ENCODE measurements around the gene NEU1.
A peak's percentile ranks its signal among the peaks of the same experiment; 100 is the strongest.
"Not testable (repeated sequence)": the region's sequence is repeated elsewhere in the genome, so short reads cannot be mapped to it uniquely, and the experiment has no call there.

The NEU1 gene

DNA sequence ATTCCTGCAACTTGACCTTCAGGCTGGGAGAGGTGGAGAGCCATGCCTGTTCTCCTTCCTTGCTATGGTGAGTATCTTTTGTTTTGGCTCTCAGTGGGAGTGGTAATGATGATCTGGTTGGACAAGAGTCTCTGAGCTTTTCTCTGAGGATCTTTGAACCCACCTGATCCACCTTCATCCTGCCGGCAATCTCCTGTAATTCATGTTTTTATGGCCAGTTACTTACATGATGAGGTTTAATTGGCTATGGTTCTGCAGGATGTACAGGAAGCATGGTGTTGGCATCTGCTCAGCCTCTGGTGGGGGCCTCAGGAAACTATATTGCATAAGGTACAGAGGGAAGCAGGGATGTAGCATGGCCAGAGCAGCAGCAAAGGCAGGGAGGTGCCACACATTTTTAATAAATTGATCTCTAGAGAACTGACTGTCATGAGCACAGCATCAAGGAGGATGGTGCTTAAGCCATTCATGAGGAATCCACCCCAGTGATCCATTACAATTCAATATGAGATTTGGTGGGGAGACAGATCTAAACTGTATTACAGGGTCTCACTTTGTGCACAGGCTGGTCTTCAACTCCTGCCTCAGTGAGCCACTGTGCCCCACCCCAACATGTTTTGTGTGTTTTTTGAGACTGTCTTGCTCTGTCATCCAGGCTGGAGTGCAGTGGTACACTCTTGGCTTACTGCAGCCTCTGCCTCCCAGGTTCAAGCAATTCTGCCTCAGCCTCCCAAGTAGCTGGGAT is 25.1 kb downstream of the NEU1 start:
- DNase-seq: no peak

DNA sequence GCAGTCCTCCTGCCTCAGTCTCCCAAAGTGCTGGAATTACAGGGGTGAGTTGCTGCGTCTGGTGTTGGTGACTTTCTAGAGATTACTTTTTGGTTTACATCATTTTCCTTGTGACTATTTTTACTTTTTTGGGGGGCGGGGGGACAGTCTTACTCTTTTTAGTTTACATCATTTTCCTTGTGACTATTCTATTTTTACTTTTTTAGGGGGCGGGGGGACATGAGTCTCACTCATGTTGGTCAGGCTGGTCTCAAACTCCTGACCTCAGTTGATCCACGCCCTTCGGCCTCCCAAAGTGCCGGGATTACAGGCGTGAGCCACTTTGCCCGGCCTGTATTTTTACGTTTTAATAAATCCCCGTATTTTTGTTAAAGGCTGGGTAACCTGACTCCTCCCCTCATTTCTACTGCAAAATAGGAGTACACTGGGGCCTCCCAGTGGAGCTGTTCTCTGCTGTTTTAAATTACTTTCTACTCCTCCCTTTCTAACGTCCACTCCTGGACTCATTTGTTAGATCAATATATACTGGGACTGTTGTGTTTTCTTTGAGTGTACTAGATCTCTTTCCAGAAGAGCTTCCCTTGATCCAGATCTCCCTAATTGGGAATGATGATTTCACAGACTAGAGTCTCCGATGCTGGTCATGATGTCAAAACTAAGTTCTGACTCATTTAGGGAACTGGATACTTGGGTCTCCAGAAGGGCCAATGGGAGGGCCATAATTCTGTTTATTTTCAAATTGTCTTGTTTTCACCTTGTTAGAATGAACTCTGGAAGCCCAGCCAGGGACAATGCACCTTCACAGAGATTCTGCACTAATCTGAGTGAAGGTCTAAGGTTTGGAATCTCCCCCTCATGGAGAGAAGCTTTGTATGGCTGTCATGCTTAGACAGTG is 25.9 kb downstream of the NEU1 start:
- no peak for DNase-seq

DNA sequence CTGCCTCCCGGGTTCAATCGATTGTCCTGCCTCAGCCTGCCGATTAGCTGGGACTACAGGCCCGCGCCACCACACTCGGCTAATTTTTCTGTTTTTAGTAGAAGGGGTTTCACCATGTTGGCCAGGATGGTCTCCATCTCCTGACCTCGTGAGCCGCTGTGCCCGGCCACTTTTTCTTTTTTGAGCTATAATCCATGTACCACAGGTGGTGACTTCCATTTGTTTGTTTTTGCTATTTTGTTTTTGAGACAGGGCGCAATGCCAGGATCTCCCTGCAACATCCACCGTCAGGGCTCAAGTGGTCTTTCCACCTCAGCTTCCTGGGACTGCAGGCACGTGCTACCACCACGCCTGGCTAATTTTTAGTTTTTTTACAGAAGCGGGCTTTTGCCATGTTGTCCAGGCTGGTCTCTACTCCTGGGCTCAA is 26.6 kb downstream of the NEU1 start:
- no peak for DNase-seq

DNA sequence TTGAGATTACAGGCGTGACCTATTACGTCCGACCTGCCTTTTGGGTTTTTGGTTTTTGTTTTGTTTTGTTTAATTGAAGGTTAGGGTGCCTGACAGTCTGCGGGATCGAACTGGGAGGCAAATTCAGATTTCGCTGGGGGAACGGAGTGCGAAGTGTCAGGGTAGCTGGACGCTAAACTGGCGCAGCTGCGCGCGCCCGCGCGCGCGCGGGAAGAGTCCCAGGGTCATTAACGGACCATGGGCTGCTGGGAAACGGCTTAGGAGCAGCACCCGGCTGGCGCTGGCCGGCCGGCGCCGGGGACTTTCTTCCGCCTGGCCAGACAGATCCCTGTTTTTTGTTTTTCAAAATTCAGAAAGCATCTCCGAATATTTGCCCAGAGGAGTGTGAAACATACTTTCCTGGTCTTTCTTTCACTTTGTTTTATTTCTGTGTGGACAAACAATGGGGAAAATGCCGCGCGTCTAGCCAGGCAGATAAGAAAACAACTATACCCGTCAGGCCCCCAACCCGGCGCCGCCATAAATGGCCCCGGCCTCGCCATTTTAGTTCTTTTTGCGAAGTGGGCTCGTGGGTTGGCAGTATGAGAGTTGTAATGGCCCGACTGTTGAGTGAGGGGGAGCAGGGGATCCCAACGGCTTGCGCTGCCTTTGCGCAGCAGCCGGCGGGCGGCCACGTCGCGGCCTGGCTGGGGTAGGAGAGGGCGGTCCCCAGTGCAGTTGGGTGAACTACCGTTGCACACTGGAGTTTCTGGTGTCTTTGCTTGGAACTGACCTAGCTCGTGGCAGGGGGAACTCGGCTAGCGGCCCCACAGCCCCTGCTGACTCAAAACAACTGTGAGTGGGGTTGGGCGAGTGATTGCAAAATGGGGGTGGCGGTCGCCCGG is 28.0 kb downstream of the NEU1 start:
- peak; percentile 87 for DNase-seq

DNA sequence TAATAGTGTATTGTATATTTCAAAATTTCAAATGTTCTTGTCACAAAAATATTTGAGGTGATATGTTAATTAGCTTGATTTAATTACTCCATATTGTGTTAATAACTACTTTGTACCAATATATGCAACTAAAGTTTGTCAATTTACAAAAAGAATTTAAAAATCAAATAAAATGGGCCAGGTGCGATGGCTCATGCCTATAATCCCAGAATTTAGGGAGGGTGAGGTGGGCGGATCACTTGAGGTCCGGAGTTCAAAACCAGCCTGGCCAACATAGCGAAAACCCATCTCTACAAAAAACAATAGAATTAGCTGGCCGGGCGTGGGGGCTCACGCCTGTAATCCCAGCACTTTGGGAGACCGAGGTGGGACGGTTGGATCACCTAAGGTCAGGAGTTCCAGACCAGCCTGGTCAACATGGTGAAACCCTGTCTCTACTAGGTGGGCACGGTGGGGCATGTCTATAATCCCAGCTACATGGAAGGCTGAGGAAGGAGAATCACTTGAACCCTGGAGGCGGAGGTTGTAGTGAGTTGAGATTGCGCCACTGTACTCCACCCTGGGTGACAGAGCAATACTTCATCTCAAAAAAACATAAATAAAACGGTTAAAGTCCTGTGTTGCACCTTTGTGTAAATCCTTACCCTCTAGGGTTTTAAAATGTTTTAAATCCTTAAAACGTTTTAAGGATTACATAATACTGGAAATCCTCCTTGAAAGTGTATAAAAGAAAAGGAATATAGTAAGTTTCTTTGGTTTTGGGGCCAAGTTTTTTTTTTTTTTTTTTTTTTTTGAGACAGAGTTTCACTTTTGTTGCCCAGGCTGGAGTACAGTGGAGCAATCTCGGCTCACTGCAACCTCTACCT is 31.0 kb downstream of the NEU1 start:
- DNase-seq: no peak

DNA sequence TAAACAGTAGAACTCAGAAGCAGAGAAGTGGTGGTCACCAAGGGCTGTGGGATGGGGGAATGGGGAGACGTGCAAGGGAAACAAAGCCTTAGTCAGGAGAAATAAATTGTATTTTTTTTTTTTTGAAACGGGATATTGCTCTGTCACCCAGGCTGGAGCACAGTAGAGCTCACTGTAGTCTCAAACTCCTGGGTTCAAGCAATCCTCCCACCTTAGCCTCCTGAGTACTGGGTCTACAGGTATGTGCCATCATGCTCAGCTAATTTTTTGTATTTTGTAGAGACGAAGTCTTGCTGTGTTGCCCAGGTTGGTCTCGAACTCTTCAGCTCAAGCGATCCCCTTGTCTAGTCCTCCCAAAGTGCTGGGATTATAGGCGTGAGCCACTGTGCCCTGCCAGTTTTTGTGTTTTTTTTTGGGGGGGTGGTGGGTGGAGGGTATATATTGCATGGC is 31.7 kb downstream of the NEU1 start:
- no peak for DNase-seq

DNA sequence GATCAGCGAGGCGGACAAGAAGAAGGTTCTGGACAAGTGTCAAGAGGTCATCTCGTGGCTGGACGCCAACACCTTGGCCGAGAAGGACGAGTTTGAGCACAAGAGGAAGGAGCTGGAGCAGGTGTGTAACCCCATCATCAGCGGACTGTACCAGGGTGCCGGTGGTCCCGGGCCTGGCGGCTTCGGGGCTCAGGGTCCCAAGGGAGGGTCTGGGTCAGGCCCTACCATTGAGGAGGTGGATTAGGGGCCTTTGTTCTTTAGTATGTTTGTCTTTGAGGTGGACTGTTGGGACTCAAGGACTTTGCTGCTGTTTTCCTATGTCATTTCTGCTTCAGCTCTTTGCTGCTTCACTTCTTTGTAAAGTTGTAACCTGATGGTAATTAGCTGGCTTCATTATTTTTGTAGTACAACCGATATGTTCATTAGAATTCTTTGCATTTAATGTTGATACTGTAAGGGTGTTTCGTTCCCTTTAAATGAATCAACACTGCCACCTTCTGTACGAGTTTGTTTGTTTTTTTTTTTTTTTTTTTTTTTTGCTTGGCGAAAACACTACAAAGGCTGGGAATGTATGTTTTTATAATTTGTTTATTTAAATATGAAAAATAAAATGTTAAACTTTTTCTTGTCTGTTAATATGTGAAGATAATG is 32.9 kb downstream of the NEU1 start:
- DNase-seq: no peak

DNA sequence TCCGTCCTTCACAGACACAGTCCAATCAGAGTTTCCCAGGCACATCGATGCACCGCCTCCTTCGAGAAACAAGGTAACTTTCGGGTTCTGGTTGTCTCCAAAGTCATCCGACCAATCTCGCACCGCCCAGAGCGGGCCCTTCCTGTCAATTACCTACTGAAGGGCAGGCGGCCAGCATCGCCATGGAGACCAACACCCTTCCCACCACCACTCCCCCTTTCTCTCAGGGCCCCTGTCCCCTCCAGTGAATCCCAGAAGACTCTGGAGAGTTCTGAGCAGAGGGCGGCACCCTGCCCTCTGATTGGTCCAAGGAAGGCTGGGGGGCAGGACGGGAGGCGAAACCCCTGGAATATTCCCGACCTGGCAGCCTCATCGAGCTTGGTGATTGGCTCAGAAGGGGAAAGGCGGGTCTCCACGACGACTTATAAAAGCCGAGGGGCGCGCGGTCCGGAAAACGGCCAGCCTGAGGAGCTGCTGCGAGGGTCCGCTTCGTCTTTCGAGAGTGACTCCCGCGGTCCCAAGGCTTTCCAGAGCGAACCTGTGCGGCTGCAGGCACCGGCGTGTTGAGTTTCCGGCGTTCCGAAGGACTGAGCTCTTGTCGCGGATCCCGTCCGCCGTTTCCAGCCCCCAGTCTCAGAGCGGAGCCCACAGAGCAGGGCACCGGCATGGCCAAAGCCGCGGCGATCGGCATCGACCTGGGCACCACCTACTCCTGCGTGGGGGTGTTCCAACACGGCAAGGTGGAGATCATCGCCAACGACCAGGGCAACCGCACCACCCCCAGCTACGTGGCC is 35.1 kb downstream of the NEU1 start, which contains the start of gene HSPA1B:
Gene HSPA1B (plus strand): TSS at position 453 of the 794 bp plus-strand sequence. CDS start 213 bp downstream, at position 666.
- DNase-seq: peak; percentile 99

DNA sequence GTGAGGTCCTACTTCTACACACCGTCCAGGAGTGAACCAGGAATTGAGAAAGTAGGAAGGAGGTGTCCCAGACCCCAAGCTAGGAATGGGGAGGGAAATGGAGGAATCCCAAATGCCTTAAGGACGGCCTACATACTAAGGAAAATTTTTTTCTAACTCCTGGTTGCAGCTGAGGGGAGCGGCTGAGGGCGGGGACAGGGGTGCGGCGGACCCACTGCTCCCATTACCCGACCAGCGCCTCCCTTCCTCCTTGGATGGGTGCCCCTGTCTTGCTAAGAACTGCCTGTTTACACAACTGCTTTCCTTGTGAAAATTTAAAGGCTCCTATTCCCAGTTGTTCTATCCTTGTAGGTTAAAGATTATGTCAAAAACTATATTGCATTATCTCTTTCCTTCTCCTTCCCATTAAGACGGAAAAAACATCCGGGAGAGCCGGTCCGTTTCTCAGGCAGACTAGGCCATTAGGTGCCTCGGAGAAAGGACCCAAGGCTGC is 35.8 kb downstream of the NEU1 start:
- DNase-seq: peak; percentile 62

DNA sequence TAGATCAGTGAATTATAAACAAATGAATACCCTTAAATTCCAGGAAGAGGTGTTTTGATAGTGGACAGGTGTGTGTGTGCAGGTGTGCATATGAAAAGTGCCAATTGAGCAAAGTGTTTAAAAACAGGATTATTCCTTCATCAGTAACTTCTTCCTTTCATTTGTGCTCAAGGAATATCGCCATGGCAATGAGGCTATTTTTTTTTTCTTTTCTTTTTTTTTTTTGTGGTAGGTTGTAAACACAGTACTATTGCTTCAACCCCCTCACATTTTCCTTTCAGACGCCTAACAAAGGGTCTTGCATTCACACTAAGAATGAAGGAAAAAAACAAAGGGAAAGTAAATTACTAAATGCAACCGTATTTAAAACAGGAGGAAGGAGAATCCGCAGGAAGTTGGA is 37.1 kb downstream of the NEU1 start:
- DNase-seq: no peak

DNA sequence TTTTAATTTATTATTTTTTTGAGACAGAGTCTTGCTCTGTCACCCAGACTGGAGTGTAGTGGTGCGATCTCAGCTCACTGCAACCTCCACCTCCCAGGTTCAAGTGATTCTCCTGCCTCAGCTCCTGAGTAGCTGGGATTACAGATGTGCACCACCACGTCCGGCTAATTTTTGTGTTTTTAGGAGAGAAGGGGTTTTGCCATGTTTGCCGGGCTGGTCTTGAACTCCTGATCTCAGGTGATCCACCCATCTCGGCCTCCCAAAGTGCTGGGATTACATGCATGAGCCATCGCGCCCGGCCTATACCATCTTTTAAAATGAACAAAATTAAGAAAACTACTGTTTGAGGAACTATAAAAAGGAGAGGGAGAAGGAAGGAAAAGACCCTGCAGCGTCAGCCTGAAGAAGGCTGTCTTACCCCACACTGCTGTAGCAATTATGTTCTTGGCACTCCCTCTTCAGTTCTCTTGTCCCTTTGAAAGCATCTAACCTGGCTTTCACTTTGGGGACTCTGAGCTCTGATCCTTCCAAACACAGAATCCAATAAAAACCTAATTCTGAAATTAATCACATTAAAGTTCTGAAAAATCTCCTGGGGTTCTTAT is 38.9 kb downstream of the NEU1 start:
- not testable (repeated sequence) for DNase-seq

DNA sequence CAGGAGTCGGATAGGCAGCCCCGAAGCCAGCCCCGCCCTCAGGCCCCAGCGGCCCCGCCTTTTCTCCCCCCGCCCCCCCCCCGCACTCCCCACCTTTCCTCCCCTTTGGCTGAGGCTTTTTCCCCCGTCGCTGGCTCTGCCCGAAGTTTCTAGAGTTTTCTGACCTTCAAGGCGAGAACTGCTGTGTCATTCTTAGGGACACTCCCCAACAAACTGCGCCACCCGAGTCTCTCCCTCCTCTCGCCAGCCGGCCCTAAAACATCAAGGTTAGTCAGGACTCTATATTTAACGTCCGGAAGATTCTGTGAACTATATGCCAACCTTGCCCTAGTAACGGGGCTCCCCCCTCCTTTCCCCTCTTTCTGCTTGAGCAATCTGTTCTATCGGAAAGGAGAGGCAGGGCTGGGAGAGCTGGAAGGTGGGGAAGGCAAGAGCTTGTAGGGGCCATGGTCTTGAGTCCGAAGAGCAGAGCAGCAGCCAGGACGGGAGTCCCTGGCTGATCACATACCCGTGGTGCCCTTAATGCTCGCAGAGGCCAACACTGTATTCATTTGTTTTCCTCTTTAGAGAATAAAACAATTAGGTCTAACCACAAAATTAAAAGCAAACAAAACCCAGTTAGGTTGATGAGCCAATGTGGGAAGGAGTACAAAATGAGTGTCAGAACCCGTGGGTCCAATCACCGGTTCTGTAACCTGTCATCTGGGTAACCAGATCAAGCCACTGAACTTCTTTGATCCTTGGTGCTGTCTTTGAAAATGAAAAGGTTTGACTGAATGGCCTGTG is 40.4 kb downstream of the NEU1 start:
- DNase-seq: peak; percentile 84

DNA sequence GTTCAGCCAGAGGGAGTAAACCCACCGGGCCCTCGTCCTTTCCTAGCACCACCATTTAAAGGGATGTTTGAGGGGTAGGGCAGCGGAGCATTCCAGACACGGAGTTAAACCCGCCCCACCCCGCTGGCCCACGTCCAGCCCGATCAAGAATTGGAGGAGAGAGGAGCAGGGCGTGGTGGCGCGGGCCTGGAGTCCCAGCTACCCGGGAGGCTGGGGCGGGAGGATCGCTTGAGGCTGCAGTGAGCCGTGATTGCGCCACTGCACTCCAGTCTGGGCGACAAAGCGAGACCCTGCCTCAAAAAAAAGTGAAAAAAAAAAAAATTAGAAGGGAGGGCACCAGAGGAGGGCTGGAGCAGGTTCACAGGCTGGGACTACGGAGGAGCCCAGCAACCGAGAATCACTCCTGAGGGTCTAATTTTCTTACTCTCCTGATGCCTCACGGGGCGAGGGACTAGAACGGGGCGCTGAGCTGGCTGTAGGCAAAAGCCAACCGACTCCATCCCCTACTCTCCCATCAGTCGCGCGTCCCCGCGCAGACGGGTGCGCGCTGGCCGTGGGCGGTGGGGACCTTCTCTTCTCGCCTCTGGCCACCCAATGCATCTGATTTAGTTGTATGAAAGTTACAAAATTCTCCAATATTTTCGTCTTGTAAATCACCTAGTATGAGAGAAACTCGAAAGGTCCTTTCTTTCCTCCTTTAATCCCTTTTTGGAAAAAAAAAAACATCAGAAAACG is 41.2 kb downstream of the NEU1 start:
- DNase-seq: peak; percentile 73

DNA sequence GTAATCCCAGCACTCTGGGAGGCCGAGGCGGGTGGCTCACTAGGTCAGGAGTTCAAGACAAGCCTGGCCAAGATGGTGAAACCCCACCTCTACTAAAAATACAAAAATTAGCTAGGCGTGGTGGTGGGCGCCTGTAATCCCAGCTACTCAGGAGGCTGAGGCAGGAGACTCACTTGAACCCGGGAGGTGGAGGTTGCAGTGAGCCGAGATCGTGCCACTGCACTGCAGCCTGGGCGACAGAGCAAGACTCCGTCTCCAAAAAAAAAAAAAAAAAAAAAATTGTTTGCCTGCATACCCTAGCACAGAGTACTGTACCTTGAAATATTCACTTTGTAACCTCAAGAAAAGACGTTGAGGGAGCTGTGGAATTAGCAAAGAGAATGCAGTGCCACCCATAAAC is 42.2 kb downstream of the NEU1 start:
- DNase-seq: not testable (repeated sequence)

DNA sequence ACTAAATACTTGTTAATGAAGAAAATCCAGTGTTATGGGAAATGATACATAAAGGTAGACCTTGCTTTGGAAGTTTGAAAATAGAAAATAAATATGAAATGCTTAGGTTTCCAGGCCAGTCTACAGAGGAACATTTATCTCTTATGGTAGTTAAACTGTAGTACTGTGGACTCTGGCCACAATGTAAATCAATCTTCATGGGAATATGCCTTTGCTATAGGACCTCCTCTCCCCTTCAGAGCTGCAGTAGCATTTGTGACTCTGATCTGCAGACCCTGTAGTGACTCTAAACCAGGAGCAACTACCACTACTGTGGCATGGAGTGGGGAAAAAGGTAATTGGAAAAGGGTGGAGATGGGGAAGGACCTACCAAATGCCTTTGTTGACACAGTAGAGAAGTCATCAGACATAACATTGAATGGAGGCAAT is 42.7 kb downstream of the NEU1 start:
- no peak for DNase-seq

DNA sequence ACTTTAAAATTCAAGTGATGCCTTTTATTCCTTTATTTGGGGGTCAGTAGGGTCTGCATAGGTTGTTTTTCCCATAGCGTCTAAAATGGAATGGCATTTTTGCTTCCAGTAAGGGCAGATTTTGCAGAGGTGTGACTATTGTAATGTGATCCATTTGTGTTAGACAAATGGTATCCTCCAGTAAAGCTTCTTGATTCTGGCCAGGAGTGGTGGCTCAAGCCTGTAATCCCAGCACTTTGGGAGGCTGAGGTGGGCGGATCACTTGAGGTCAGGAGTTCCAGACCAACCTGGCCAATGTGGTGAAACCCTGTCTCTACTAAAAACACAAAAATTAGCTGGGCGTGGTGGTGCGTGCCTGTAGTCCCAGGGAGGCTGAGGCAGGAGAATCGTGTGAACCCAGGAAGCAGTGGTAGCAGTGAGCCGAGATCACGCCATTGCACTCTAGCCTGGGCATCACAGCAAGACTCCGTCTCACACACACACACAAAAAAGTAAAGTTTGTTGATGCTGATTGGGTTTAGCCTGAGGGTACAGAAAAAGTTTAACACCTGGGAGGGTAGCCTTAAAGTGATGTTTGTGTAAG is 44.6 kb downstream of the NEU1 start:
- DNase-seq: not testable (repeated sequence)

DNA sequence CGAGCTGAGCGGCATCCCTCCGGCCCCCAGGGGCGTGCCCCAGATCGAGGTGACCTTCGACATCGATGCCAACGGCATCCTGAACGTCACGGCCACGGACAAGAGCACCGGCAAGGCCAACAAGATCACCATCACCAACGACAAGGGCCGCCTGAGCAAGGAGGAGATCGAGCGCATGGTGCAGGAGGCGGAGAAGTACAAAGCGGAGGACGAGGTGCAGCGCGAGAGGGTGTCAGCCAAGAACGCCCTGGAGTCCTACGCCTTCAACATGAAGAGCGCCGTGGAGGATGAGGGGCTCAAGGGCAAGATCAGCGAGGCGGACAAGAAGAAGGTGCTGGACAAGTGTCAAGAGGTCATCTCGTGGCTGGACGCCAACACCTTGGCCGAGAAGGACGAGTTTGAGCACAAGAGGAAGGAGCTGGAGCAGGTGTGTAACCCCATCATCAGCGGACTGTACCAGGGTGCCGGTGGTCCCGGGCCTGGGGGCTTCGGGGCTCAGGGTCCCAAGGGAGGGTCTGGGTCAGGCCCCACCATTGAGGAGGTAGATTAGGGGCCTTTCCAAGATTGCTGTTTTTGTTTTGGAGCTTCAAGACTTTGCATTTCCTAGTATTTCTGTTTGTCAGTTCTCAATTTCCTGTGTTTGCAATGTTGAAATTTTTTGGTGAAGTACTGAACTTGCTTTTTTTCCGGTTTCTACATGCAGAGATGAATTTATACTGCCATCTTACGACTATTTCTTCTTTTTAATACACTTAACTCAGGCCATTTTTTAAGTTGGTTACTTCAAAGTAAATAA is 45.3 kb downstream of the NEU1 start:
- DNase-seq: not testable (repeated sequence)

Measured in activated CD4-positive, alpha-beta T cell treated with anti-CD3 and anti-CD28 coated beads, Interleukin-2, amount 50 U/mL, for 16 hours (primary cell).